ENCODE measurements around the gene FOXP1.
"Not testable (repeated sequence)": the region's sequence is repeated elsewhere in the genome, so short reads cannot be mapped to it uniquely, and the experiment has no call there.

The FOXP1 gene

DNA sequence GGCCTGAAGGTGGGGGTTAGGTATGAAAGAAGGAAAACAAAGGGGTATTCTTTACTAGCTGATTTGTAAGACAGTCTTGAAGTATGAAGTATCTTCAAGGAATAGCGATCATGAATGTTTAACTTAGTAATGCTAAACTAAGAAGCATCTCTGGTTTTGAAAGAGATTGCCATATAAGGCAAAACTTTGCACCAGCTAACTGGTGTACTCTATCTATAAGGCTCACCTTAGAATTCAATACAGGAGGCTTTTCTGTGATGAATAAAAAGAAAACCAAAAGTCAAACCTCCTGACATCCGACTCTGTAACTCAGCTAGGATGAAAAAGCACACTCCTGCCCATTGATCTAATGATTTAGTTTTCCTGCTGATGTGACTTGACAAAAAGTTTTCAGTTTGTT is 54.7 kb downstream of the FOXP1 start:
- ATAC-seq, result no peak
- no peak for DNase-seq

DNA sequence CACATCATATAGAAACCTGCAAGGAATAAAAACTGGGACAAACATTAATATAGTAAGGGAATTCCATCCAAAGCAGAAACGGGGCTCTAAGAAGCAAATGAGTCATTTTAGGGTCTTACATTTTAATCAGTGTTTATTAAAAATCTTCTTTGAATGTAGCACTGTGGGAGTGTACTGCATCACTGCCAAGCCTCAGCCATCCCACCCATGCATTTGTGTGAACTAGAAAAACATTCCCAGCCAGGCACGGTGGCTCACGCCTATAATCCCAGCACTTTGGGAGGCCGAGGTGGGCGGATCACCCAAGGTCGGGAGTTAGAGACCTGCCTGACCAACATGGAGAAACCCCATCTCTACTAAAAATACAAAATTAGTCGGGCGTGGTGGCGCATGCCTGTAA is 57.1 kb downstream of the FOXP1 start:
- ATAC-seq, DNase-seq: not testable (repeated sequence)

DNA sequence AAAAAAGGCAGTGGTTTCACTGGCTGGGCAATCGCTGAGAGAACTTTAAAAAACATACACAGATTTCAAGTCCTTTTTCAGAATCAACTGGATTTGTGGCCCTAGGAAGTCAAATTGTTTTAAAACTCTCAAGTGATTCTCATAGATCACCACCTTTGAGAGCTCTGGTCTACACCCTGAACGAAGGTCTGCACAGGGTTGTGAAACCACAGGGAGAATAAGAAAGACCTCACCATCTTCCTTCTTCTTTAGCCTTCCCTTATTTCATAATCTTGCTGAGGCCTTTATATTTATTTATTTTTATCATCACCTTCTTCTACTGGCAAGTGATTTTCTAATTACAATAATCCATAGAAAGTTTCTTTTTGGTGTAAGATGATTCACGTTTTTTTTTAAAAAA is 58.1 kb downstream of the FOXP1 start:
- DNase-seq (no peak), ATAC-seq (no peak)

DNA sequence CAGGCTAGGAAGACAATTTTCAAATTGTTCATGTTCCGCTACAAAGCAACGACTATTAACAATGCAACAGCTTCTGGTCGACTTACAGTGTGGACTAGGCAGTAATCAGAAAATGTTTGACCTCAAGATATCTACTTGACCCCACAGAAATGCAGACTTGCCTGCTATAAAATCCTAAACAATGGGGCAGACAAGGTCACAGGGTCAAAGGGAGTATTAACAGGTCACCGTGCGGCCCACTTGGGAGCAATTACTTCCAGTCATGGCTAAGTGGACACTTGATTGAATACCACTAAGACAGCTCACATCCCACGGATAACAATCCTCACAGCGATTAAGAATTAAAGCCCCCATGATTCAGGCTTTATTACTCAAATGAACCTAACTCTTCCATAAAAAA is 58.9 kb downstream of the FOXP1 start:
- no peak for ATAC-seq

DNA sequence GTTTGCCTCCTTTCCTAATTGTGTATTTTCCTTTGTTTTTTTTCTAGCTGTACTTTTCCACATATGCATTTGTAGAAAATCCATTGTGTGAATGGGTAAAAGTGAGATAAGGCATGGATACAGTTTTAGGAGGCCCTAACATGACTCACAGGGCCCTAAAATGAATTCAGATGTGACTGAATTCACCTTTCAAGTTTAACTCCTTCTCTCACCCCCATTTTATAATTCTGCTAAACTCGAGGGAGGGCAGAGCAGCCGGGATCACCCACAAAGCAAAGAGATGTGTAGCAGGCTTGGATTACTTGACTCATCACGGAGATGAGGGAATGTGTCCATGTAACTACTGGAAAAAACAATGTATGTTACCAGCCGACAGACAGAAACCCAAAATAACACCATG is 59.9 kb downstream of the FOXP1 start:
- no peak for DNase-seq
- ATAC-seq, result no peak

More for the DNA sequence above, 58.9 kb downstream of the FOXP1 start:
- DNase-seq, result no peak

DNA sequence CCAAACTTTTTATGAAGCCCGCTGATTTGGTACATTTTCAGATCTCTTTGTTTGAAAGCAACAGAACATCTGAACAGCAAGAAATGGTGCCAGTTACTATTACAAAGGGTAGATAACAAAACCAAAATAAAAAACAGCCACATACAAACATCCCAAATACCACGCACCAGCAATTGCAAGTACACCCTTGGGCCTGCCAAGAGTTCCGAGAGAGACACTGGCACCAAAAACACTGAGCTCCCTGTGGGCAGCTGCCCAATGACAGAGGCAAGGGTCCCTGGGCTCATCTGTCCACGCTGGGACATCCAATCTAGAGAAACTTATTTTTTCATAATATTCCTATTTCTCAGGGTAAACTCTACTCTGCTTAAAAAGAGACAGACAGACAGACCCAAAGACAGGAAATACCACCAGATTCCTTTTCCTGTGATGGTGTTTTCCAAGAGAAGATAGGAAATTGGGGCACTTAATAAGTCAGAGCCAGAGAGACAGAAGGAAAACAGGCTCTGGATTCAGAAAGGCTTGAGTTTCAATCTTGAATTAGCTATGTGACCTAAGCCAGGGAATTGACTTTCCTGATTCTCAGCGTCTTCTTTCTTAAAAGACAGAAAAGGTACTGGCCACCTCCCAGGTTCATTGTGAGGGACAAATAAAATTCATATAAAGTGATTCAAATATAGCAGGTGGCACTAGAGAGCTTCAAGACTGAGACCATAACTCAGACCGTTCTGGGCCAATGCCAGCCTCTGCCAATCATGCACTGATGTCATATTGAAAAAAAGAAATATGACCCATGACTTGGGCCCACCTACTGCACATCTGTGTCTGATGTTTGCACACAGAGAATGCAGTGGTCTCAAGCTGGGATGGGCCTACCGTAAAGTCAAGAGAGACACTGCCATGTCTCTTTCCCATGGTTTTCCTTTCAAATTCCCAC is 61.3 kb downstream of the FOXP1 start:
- DNase-seq, result no peak
- ATAC-seq, result no peak

DNA sequence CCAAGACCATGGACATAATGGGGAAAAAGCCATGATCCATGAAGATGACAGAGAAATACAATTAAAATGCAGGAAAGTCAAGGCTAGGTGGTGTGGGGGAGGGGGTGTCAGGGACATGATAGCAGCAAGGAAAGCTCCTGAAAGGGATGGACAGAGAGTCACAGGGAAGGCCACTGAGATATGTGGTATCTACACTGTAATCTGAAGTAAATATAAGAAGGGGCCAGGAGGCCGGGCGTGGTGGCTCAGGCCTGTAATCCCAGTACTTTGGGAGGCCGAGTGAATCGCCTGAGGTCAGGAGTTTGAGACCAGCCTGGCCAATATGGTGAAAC is 62.5 kb downstream of the FOXP1 start:
- DNase-seq (no peak), ATAC-seq (no peak)

DNA sequence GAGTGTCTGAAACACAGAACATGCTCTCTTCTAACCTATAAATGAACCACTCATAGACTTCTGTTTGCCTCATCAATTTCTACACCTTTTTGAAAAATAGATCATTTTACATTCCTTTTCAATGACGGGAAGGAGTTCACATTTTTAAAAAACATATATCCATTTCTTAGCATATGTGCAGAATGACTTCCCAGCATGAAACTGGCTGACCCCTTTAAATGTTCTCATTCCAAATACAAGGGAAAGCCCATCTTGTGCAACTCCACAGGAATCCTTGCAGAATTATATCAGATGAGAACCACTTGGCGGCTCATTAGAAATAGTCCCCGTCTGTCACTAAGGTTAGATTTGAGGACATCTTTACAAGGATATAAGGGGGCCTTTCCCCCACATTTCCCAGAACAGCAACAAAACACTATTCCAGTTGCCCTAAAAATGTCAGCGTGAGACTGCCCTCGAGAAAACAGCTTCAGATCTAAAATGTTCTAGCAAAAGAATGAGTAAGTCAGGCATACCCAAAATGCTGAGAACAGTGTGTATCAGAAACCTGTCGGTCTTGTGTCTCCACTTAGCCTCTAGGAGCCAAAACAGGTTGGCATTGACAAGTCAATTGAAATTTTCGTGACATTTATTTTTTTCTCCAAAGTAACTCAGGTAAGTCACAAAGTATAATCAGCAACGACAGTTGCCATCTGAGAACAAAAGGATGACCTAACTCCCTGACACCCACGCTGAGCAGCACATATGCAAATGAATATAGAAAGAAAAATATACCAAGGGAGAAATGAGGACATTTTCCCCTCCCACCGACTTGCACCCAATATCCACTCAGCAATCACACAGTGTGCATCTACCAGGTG is 63.1 kb downstream of the FOXP1 start:
- DNase-seq, result no peak
- no peak for ATAC-seq

DNA sequence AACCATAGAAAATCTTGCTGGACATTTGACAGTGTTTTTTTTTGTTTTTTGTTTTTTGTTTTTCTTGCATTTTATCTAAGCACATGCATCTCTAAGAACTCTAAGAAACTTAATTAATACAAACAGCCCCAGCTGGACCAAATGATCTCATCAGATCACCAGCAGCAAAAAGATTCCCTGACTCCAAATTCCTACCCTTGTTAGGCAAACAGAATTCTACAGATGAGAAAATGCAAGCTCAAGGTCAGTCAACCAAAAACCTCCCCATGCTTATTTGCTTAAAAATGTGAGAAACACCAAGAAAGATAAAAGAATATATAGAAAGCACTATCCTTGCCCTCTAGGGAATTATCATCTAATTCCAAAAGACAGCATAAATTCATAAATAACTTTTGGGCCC is 65.4 kb downstream of the FOXP1 start:
- DNase-seq (no peak), ATAC-seq (no peak)

DNA sequence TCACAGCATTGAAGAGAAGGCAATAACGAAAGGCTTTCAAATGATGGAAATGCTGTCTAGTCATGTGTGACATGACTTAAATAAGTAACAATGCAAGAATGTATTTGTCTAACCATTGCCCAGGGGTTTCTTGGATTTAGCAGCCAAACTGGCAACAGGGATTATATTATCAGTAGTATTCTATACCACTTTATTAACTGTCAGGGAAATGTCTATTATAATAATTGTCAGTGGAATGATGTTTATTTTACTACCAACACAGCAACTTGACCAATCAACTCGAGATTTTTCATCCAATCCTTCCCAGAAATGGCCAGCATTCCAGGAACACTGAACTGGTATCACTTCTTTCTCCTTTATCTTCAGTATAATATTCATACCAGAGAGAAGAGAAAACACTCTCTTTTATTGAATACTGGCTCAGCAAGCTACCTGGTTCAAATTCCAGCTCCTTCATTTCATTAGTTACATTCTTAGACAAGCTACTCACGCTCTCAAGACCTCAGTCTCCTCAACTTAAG is 66.2 kb downstream of the FOXP1 start:
- DNase-seq (no peak), ATAC-seq (no peak)

DNA sequence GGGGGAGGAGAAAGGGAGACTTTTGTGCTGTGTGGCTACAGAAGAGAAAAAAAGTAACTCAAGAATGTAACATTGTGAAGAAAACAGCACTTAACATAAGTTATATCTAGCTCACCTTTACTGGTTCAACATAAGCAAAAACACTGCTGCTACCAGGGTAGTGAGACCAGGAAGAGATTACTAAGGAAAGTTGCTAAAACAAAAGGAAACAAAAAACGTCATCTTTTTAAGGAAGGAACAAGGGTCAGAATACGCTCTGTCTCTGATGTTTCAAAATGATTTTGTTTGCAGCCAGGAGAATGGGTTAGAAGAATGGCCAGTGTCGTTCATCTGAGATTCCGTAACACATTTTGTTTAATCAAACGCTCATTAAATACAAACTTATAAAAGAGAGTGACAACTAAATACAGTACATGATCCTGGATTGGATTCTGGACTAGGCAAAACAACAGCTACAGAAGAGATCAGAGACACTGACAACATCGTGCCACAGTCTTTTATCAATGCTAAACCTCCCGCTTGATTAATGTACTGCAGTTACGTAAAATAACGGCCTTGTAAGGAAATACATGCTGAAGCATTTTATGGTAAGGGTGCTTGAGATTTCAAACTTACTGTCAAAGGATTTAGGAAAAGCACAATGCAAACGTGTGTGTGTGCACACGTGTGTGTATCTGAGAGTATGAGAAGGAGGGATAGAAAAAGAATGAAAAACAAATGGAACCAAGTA is 67.7 kb downstream of the FOXP1 start:
- ATAC-seq, result no peak
- DNase-seq, result no peak

DNA sequence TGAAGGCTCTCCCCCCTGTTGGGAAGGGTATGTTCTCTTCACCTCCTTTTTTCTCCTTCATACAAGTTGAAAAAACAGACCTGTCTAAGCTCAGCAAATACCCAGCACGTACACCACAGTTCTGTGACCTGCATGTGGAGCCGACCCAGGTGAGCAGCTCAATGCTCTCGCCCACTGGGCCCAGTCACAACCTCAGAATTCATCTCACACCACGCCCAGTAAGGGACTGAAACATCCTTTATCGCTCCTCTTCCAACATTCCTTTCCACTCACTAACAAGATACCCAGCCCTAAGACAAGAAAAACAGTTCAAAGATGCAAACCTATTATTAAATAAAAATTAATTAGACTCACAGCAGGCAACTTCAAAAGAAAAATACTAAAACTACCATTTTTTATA is 68.9 kb downstream of the FOXP1 start:
- no peak for ATAC-seq

DNA sequence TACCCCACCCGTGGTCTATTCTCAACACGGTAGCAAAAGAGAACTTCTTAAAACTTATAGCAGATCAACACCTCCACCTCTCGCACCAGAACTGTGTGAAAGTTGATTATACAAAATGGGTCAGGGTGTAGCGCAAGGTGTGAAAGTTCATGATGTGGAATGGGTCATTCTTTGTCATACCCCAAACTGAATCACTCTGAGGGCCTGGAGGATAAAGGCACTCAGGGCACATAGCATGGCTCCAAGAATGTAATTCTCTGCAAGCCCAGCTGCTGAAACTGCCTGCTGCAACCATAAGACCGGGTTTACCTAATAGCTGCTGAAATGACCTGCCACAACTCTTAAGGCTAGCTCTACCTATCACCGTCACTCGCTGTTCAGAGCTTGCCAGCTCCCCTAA is 70.0 kb downstream of the FOXP1 start:
- ATAC-seq, result no peak
- no peak for DNase-seq

More for the DNA sequence above, 68.9 kb downstream of the FOXP1 start:
- DNase-seq, result no peak

DNA sequence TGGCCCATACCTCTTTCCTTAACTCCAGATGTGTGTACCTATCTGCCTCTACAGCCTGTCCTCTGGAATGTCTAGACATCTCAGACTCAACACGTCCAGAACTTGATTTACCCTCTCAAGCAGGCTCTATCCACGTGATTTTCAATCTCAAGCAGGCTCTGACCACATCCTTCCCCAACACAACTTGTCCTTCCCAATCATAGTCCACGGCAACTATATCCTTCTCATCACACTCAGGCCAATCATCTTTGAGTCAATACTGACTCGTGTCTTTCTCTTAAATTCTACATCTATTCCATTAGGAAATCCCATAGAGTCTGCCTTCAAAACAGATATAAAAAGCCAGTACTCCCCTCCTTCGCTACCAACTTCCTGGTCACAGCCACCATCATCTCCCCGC is 70.4 kb downstream of the FOXP1 start:
- DNase-seq (no peak), ATAC-seq (no peak)

DNA sequence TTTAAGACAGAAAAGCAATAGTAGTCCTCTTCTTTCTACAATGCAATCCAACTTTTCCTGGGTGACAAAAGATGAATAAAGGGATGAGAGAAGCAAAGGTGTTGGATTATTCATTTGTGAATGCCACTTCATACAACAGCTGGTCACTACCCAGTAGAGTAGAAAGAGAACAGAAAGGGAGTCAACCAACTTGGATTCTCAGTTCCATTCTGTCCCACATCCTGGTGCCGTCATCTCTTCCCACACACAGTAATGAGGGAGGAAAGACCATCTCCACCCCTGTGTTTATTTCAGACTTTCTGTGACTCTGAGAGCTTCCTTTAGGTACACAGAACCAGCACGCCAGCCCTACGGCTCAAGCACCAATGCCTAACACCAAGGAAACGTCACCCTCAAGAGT is 71.0 kb downstream of the FOXP1 start:
- ATAC-seq (no peak), DNase-seq (no peak)

DNA sequence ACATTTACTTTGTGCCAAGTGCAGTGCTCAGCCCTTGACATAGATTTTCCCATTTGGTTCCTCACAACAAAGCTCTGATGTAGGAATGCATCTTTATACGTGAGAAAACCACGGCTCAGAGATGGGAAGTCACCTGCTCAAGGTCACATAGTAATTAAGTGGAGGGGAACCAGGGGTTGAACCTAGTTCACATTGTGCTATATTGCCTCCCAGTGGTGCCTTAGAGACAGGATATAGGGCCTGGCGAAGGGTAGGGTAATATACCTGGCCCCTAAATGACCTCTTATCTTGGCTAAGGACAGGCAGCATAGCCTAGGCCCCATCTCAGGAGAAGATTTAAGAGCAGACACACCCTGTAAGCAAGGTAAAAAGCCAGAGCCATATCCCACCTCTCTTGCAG is 71.5 kb downstream of the FOXP1 start:
- DNase-seq, result no peak

DNA sequence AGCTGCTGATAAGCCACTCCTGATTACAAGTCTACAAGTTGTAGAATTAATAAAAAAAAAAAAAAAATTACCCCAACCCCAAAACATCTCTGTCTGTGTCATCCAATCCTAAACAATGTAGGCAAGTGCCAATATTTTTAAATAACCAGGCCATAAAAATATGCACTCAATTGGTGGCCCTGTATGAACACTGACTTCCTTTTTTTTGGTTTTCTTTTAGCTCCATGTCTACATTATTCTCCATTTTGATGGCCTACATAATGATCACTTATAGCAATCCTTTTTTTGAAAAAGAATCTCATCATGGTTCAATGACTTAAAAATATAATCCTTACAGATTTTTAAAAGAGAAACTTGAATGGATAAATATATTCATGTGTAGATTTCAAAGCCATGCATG is 72.1 kb downstream of the FOXP1 start:
- DNase-seq (no peak), ATAC-seq (no peak)

More for the DNA sequence above, 71.5 kb downstream of the FOXP1 start:
- peak; percentile 91 for ATAC-seq

DNA sequence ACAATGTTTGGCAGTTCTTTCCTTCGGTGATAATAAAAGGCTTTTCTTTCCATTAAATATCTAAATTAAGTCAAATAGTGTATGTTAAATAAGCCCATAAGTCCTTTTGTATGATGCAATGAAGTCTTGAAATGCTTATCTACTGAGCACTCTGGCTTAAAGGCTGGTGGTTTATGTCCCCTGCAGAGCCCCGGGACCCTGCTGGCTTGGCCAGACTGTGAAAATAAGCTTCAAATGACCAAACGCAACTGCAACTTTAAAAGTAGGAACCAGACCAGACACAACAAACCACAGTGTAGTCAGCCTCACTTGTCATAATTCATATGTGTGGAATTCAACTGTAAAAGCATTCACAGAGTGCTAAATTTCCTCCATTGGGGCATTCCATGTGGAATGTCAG is 72.5 kb downstream of the FOXP1 start:
- ATAC-seq (no peak), DNase-seq (no peak)

DNA sequence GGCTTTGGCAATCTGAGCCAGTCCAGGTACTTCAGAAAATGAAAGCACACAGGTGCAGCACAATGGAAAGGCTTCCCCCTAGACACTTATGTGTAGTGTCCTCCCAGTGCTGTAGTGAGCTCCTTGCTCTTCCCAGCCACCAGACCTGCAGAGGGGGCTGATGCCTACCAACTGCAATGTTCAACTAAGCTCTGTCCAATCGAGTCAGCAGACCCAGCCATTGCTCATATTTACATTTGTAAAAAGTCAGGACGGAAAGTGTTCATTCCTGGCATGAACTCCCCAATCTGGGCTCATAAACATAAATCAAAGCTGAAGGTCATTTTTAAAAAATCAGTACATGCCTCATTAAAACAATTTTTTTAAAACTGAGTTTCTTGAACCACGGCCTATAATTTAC is 73.0 kb downstream of the FOXP1 start:
- DNase-seq, result no peak
- no peak for ATAC-seq

DNA sequence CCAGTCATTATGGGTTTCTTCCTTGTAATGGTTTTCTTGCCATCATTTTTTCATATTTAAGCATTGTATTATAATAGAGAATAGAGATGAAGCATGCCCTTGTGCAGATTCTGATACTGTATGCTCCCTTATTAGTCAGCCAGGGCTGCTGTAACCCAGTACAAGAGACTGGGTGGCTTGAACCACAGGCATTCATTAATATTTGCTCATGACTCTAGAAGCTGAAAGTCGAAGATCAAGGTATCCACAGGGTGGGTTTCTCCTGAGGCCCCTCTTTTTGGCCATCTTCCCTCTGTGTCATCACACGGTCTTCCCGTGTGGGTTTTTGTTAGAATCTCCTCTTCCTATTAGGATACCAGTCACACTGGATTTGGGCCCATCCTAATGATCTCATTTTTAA is 74.5 kb downstream of the FOXP1 start:
- ATAC-seq, result no peak

DNA sequence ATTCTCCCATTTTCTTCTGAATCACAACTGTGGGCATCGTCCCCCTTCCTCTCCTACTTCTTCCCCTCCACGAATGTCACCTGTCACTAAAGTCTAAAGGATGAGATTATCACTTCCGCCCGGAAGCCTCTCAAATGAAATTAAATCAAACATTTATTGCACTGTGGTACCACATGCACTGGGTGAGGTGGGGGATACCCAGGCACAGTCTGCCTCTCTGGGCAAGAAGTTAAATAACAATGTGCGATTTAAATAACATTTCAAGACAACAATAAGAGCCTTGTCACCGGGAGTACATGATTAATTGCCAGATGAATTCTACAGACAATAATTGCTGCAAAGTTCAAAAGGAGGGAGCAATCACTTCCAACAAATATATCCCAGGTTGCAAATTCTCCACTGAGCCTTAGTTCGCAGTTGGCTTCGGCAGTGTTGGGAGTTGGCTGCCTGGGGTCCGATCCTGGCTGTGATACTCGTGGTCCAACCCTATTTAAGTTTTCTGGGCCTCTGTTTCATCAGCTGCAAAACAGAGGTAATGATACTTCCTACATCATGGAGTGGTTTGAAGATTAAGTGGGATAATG is 77.7 kb downstream of the FOXP1 start:
- ATAC-seq (no peak), DNase-seq (no peak)

More for the DNA sequence above, 74.5 kb downstream of the FOXP1 start:
- DNase-seq, result no peak
